HG03175 (cell line): ENCODE results near the gene TAGAP.
"Not testable (repeated sequence)": the region's sequence is repeated elsewhere in the genome, so short reads cannot be mapped to it uniquely, and the experiment has no call there.

Experiments
- ATAC-seq: cut with Tn5 transposase; IDR thresholded peaks from one replicate; pipeline ENCODE4 v1.9.1; 2021; ENCODE audit warnings: mild to moderate bottlenecking, moderate library complexity; ENCODE audit not compliant: unreplicated experiment

Gene TAGAP

GRCh38 chr6:159047891-159048685 is 3.3 kb upstream of the TAGAP start:
- no peak for ATAC-seq

- no peak for ATAC-seq
These were observed 1.0 kb upstream of the TAGAP start for GRCh38 chr6:159045801-159046200.

- ATAC-seq = no peak
These were observed 844 bp downstream of the TAGAP start for GRCh38 chr6:159043947-159044346.

- ATAC-seq = no peak
These were observed 1.5 kb downstream of the TAGAP start for GRCh38 chr6:159043251-159043650.

GRCh38 chr6:159042826-159043181 is 2.0 kb downstream of the TAGAP start:
- no peak for ATAC-seq

- peak; percentile 37 for ATAC-seq
These were observed 2.6 kb downstream of the TAGAP start for GRCh38 chr6:159042003-159042825.

- ATAC-seq = no peak
These were observed 3.6 kb downstream of the TAGAP start for GRCh38 chr6:159041181-159041580.

- no peak for ATAC-seq
These were observed 4.9 kb downstream of the TAGAP start for GRCh38 chr6:159039885-159040258.

GRCh38 chr6:159038914-159039884 is 5.6 kb downstream of the TAGAP start:
- peak; percentile 79 for ATAC-seq

- ATAC-seq = not testable (repeated sequence)
These were observed 6.5 kb downstream of the TAGAP start for GRCh38 chr6:159038318-159038717.

- ATAC-seq = no peak
These were observed 7.0 kb downstream of the TAGAP start for GRCh38 chr6:159037756-159038290.

GRCh38 chr6:159036673-159037072 is 8.1 kb downstream of the TAGAP start:
- ATAC-seq = no peak

- ATAC-seq = no peak
These were observed 8.9 kb downstream of the TAGAP start for GRCh38 chr6:159035891-159036290.

- no peak for ATAC-seq
These were observed 11.4 kb downstream of the TAGAP start for GRCh38 chr6:159033160-159034049.

- no peak for ATAC-seq
These were observed 12.9 kb downstream of the TAGAP start for GRCh38 chr6:159031846-159032245.

GRCh38 chr6:159030168-159030567 is 14.6 kb downstream of the TAGAP start:
- ATAC-seq = no peak

- not testable (repeated sequence) for ATAC-seq
These were observed 19.6 kb downstream of the TAGAP start for GRCh38 chr6:159025224-159025623.

GRCh38 chr6:159023893-159024292 is 20.9 kb downstream of the TAGAP start:
- no peak for ATAC-seq

GRCh38 chr6:159020011-159020410 is 24.8 kb downstream of the TAGAP start:
- ATAC-seq = no peak
